ENCODE measurements around the gene MSH2. TPM values are rescaled to one million over a fixed set of nuclear protein-coding genes. Genes with fewer than 3 reads are reported as not detected.
"Not testable (repeated sequence)": the region's sequence is repeated elsewhere in the genome, so short reads cannot be mapped to it uniquely, and the experiment has no call there.

The MSH2 gene
- total RNA-seq, 4 donors from 2014 or later = 5.7 to 12.9 (median 8.5) TPM

DNA sequence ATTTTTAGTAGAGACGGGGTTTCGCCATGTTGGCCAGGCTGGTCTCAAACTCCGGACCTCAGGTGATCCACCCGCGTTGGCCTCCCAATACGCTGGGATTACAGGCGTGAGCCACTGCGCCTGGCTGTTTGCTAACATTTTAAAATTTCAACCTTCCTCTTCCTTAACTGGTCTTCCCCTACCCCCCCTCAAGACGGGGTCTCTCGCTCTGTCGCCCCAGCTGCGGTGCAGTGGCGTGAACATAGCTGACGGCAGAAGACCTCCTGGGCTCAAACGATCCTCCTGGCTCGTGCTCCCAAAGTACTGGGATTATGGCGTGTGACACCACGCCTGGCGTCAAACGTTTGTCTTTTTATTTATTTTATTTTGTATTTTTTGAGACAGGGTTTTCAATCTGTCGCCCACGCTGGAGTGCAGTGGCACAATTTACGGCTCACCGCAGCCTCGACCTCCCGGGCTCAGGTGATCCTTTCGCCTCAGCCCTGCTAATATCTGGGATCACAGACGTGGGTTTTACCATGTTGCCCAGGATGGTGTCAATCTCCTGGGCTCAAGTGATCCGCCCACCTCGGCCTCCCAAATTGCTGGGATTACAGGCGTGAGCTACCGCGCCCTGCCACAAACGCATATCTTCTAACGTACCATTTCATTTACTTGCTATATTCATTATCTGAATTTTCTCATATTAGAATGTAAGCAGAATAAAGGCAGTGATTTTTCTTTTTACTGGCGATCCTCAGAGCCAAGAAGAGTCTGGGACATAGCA, 984 bp upstream of the MSH2 start:
- Histone ChIP-seq H3K36me3 (no peaks in the 10 kb centered on the region), H3K27me3 (no peaks in the 10 kb centered on the region), H3K9me3 (no peaks in the 10 kb centered on the region), H3K4me3 (peak overlapping the region; percentile 94 to 96), H3K4me1 (peaks cover 0 to 26% (median 6%) of the 10 kb centered on the region in 3 donors), H3K27ac (peak overlapping the region in 3 of 4 donors; percentile 78)
- no peak for ATAC-seq
- WGBS, 2 donors (ENCODE audit: low coverage in 1 of 2) = 41 to 50% methylated on average over 9 to 28 of the region's 36 CpGs
- TF ChIP-seq POLR2AphosphoS5 (IDR thresholded peaks at IDR 0.05) = no peak
- no peak for TF ChIP-seq POLR2A (IDR thresholded peaks at IDR 0.05)
- TF ChIP-seq EP300 (IDR thresholded peaks at IDR 0.05) = no peak
- TF ChIP-seq, protein P1, sequence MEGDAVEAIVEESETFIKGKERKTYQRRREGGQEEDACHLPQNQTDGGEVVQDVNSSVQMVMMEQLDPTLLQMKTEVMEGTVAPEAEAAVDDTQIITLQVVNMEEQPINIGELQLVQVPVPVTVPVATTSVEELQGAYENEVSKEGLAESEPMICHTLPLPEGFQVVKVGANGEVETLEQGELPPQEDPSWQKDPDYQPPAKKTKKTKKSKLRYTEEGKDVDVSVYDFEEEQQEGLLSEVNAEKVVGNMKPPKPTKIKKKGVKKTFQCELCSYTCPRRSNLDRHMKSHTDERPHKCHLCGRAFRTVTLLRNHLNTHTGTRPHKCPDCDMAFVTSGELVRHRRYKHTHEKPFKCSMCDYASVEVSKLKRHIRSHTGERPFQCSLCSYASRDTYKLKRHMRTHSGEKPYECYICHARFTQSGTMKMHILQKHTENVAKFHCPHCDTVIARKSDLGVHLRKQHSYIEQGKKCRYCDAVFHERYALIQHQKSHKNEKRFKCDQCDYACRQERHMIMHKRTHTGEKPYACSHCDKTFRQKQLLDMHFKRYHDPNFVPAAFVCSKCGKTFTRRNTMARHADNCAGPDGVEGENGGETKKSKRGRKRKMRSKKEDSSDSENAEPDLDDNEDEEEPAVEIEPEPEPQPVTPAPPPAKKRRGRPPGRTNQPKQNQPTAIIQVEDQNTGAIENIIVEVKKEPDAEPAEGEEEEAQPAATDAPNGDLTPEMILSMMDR (IDR thresholded peaks at IDR 0.05) = no peak

DNA sequence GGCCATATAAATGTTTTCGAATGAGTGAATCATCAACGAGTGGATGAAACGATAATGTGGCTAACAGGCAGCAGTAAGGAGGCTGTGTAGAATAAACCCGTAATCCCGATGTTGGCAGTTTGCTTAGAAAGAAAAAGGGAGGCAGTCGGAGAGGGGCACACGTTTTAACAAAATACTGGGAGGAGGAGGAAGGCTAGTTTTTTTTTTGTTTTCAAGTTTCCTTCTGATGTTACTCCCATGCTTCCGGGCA, 476 bp upstream of the MSH2 start:
- peak overlapping the region in 3 of 4 donors; percentile 78 for H3K27ac ChIP-seq
- 0 to 2% methylated on average over 8 of the region's 8 CpGs for WGBS, 2 donors (ENCODE audit: low coverage in 1 of 2)
- TF ChIP-seq, protein P1 (IDR thresholded peaks at IDR 0.05) = no peak
- TF ChIP-seq POLR2AphosphoS5 (IDR thresholded peaks at IDR 0.05) (no peak), EP300 (IDR thresholded peaks at IDR 0.05) (no peak), POLR2A (IDR thresholded peaks at IDR 0.05) (no peak)
- H3K4me1 ChIP-seq = peaks cover 0 to 26% (median 6%) of the 10 kb centered on the region in 3 donors
- ATAC-seq = no peak
- H3K9me3 ChIP-seq = no peaks in the 10 kb centered on the region
- peak overlapping the region; percentile 94 to 96 for H3K4me3 ChIP-seq
- no peaks in the 10 kb centered on the region for H3K27me3 ChIP-seq
- H3K36me3 ChIP-seq = no peaks in the 10 kb centered on the region

DNA sequence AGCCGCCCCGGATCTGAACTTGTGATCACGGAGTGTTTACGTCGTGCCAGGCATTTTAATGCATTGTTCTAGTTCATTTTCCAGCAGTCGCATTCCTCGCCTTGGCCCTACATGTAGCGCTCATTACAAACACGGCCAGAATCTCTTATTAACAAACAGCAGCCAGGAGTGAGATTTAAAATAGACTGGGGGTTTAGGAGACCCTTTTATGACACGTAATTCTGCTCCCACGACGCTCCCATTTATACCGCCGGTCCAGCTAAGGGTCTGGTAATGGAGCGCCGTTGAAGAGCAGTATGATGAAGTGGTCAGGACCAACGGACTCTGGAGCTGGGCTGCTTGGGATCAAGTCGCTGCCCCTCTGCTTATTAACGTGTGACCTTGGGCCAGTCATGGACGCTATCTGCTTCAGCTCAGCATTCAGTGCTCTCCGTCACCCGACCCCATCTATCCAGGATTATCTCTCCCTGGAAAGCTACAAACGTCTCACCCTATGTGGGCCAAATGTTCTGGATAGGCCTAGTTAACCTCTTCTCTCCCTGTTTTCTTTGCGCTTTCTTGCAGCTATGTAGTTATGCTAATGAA, 745 bp downstream of the MSH2 start:
- Histone ChIP-seq H3K4me3 (peak overlapping the region; percentile 94 to 96), H3K27me3 (no peaks in the 10 kb centered on the region), H3K36me3 (no peaks in the 10 kb centered on the region), H3K4me1 (peaks cover 0 to 26% (median 6%) of the 10 kb centered on the region in 3 donors), H3K9me3 (no peaks in the 10 kb centered on the region), H3K27ac (peak overlapping the region in 3 of 4 donors; percentile 78)
- ATAC-seq = no peak
- 8 to 14% methylated on average over 6 to 16 of the region's 24 CpGs for WGBS, 2 donors (ENCODE audit: low coverage in 1 of 2)
- TF ChIP-seq POLR2AphosphoS5 (IDR thresholded peaks at IDR 0.05) (no peak), EP300 (IDR thresholded peaks at IDR 0.05) (no peak), POLR2A (IDR thresholded peaks at IDR 0.05) (no peak)
- TF ChIP-seq, protein P1 (IDR thresholded peaks at IDR 0.05) = no peak

DNA sequence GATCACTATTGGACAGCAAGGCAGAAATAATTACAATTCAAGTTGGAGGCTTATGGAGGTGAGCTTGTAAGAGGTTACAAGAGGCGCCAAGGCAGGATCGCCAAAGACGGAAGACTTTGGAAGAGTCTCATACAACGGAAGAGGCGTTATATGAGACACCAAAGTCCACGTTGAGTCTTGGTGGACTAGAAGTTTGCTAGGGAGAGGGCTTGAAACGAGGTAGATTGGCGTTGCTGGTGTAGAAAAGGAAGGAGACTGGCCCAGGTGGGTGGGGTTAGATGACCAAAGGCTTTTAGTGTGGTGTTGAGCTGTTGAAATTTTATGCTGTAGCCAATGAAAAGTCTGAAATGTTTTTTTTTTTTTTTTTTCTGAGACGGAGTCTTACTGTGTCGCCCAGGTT, 1.4 kb downstream of the MSH2 start:
- Histone ChIP-seq H3K4me3 (no peak overlapping the region), H3K27me3 (no peaks in the 10 kb centered on the region), H3K27ac (no peak overlapping the region), H3K36me3 (no peaks in the 10 kb centered on the region), H3K4me1 (peaks cover 0 to 26% (median 6%) of the 10 kb centered on the region in 3 donors), H3K9me3 (no peaks in the 10 kb centered on the region)
- ATAC-seq = no peak
- TF ChIP-seq, protein P1 (IDR thresholded peaks at IDR 0.05) = no peak
- WGBS, 2 donors (ENCODE audit: low coverage in 1 of 2) = 87 to 90% methylated on average over 8 to 10 of the region's 10 CpGs

DNA sequence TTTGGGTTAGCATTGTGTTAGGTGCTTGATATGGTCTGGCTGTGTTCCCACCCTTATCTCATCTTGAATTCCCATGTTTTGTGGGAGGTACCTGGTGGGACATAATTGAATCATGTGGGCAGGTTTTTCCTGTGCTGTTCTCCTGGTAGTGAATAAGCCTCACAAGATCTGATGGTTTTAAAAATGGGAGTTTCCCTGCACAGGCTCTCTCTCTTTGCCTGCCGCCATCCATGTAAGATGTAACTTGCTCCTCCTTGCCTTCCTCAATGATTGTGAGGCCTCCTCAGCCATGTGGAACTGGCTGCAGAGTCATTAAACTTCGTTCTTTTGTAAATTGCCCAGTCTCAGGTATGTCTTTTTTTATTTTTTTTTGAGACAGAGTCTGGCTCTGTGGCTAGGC, 2.8 kb downstream of the MSH2 start:
- Histone ChIP-seq H3K27ac (no peak overlapping the region), H3K27me3 (no peaks in the 10 kb centered on the region), H3K36me3 (peaks cover 0 to 8% of the 10 kb centered on the region in 2 donors), H3K4me1 (peaks cover 0 to 26% (median 6%) of the 10 kb centered on the region in 3 donors), H3K9me3 (no peaks in the 10 kb centered on the region), H3K4me3 (no peak overlapping the region)
- WGBS, 2 donors (ENCODE audit: low coverage in 1 of 2) = 94% methylated on average over 2 of the region's 2 CpGs; no CpG with 5 or more reads in 1 of the 2 donors
- TF ChIP-seq POLR2AphosphoS5 (IDR thresholded peaks at IDR 0.05) (no peak), POLR2A (IDR thresholded peaks at IDR 0.05) (no peak), EP300 (IDR thresholded peaks at IDR 0.05) (no peak)
- TF ChIP-seq, protein P1 (IDR thresholded peaks at IDR 0.05) = no peak
- ATAC-seq = no peak

DNA sequence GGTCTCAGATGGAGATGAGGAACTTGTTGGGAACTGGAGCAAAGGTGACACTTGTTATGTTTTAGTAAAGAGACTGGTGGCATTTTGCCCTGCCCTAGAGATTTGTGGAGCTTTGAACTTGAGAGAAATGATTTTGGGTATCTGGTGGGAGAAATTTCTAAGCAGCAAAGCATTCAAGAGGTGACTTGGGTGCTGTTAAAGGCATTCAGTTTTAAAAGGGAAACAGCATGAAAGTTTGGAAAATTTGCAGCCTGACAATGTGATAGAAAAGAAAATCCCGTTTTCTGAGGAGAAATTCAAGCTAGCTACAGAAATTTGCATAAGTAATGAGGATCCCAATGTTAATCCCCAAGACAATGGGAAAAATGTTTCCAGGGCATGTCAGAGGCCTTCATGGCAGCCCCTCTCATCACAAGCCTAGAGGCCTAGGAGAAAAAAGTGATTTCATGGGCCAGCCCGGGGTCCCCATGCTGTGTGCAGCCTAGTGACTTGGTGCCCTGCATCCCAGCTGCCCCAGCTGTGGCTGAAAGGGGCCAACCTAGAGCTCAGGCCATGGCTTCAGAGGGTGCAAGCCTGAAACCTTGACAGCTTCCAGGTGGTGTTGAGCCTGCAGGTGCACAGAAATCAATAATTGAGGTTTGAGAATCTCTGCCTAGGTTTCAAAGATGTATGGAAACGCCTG, 3.8 kb downstream of the MSH2 start:
- not testable (repeated sequence) for ATAC-seq, H3K27ac ChIP-seq, H3K4me3 ChIP-seq, H3K27me3 ChIP-seq, H3K9me3 ChIP-seq
- 100% methylated on average over 1 of the region's 3 CpGs for WGBS, 2 donors (ENCODE audit: low coverage in 1 of 2)
- Histone ChIP-seq H3K4me1 (peaks cover 0 to 25% (median 6%) of the 10 kb centered on the region in 3 donors), H3K36me3 (peaks cover 0 to 19% of the 10 kb centered on the region in 2 donors)

DNA sequence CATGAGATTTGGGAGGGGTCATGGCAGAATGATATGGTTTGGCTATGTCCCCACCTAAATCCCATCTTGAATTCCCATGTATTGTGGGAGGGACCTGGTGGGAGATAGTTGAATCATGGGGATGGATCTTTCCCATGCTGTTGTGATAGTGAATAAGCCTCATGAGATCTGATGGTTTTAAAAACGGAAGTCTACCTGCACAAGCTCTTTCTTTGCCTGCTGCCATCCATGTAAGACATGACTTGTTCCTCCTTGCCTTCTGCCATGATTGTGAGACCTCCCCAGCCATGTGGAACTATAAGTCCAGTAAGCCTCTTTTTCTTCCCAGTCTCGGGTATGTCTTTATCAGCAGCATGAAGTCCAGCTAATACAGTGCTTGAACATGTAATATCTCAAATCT, 5.0 kb downstream of the MSH2 start:
- Histone ChIP-seq H3K36me3 (peaks cover 0 to 29% of the 10 kb centered on the region in 2 donors), H3K4me1 (peaks cover 0 to 18% (median 6%) of the 10 kb centered on the region in 3 donors)
- not testable (repeated sequence) for H3K27me3 ChIP-seq, H3K27ac ChIP-seq, H3K4me3 ChIP-seq, H3K9me3 ChIP-seq, ATAC-seq
- WGBS, 2 donors (ENCODE audit: low coverage in 1 of 2) = 80 to 88% methylated on average over 2 of the region's 2 CpGs

Data from gastroesophageal sphincter (tissue), 4 donors.